HG02642 (cell line): ENCODE results near the gene GRAMD1B.
"Not testable (repeated sequence)": the region's sequence is repeated elsewhere in the genome, so short reads cannot be mapped to it uniquely, and the experiment has no call there.

Source experiments
- ATAC-seq: cut with Tn5 transposase; IDR thresholded peaks from one replicate; pipeline ENCODE4 v1.9.1; 2021; ENCODE audit warnings: mild to moderate bottlenecking; ENCODE audit not compliant: unreplicated experiment, poor library complexity

The GRAMD1B gene

DNA sequence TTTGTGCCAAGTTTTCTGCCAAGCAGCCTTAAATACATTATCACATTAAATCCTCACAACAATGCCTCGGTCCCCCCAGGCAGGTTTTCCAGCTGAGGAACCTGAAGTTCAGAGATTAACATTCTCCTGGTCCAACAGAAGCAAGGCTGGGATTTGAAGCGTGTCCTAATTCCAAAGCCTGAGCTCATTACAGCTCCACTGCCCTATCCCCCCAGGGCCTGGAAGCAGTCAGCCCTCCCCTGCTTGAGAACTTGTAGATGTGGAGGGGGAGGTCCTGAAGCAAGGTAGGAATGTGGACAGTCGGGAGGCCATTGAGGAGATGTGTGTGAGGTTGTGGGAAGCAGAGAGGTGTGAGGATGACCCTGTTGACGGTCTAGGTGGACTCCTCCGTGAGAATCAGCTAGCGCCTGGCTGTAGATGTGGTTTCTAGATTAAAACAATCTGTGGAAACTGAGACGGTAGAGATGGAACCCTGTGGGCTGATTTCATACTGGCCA, 8.1 kb downstream of the GRAMD1B start:
- no peak for ATAC-seq

DNA sequence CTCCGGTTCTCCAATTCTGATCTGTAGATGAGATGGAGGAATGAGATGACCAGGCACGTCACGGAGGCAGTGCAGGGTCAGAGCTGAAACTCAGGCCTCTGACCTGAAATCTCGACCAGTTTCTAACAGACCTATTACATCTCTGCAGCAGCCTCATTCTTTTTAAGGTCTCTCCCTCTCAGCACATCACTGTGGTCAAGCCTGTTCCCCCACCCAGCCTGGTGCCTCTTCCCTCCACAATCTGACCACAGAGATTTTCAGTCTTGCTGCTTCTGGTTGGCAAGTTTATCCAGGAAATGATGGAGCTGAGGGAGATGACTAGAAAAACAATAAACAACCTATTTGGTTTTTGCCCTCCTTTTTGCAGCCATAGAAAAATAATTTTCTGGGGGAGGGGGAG, 9.5 kb downstream of the GRAMD1B start:
- ATAC-seq = no peak

DNA sequence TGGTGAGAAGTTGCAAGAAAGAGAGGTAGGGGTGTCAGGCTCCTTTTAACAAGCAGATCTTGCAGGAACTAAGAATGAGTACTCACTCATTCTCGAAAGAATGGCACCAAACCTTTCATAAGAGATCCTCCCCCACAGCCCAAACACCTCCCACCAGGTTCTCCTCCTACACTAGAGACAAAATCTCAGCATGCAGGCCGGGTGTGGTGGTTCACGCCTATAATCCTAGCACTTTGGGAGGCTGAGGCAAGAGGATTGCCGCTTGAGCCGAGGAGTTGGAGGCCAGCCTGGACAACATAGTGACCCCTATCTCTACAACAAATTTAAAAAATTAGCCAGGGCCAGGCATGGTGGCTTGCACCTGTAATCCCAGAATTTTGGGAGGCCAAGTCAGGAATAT, 11.1 kb downstream of the GRAMD1B start:
- no peak for ATAC-seq

DNA sequence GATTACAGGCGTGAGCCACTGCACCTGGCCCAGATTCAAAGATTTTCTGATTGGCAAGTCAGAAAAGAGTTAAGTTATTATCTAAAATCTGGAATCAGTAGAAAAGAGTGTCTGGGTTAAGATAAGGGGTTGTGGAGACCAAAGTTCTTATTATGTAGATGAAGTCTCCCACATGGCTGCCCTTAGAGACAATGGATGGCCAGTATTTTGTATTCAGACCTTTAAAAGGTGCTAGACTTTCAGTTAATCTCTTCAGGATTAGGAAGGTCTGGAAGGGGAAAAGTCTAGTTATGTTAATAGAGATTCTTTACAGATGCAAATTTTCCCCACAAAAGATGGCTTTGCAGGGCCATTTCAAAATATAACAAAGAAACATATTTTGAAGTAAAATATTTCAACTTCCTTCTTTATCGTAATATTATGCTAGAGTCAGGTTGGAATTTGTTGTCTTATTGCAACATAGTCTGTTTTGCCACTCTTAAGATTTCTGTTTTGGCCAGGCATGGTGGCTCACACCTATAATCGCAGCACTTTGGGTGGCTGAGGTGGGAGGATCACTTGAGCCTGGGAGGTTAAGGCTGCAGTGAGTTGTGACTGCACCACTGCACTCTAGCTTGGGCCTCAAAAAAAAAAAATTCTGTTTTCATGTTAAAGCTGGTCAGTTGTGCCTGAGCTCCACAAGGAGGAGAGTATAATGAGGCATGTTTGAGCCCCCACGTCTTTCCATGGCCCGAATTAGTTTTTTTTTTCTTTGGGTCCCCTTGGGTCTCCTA, 14.0 kb downstream of the GRAMD1B start:
- no peak for ATAC-seq

DNA sequence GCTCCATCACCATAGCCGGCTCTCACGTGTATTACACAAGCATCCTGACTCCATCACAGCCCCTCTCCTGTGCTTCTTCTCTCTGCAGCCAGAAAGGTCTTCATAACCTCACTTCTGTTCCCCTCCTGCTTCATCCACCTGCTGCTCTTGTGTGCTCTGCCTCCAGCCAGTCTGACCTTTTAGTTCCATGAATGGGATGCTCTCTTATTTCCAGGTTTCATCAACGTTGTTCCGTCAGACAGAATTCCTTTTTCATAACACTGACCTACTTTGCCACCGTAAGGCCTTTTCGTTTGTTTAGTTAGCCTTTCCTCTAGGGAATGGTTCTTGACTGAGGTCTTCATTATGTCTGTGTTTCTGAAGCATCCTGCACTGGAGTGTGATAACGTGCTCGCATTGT, 18.8 kb downstream of the GRAMD1B start:
- no peak for ATAC-seq

DNA sequence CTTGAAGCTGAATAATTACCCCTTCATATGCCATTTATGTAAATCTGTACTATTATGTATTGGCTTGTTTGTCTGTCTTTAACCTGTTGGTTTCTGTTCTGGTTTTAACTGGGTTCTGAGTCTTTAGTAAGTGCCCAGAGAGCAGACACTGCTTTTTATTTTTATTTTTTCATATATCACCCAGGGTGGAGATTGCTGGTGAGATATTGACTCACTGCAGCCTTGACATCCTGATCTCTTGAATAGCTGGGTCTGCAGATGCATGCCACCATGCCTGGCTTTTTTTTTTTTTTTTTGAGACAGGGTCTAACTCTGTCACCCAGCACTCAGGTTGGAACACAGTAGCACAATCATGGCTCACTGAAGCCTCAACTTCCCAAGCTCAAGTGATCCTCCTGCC, 19.4 kb downstream of the GRAMD1B start:
- no peak for ATAC-seq

DNA sequence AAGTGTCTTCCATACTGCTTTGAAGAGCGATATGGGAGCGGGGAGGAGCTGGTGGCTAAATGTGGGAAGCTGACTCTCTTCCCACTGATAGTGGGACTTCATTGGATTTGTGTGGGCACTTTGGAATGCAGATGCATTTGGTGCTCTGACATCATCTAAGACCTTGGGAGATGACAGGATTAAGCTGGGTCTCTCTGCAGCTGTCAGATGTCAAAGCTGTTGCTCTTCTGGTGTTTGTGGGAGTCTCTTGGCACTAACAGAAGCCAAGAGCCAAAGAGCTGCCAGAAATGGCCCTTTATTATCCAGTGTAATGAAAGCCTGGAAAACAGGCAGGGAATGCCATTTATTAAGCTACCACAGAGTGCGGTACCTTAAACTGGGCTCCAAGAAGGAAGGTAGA, 20.6 kb downstream of the GRAMD1B start:
- no peak for ATAC-seq

DNA sequence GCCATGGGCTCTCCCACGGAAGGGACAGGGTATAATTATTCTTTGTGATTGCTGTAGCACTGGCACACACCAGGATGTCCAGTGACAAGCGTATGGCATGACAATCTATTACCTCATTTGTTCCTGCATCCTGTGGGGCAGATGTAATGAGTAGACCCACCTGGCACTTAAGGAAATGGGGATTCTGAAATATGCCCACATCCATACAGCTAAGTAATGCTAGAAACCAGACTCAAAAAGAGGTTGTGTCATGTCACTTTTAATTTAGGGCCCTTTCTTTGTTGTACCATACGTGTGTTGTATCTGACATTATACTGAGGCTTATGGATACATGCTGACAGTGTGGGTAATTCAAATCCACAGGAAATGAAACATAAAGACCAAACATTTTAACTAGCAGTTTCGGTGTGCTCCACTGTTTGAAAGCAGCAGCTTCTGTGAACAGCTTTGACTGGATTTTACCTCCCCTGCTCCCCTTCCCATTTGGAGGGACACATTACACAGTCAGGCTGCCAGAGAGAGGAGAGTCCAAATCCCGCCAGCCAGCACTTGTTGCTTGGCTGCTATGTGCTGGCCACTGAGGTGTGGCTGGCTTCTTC, 21.2 kb downstream of the GRAMD1B start:
- no peak for ATAC-seq

DNA sequence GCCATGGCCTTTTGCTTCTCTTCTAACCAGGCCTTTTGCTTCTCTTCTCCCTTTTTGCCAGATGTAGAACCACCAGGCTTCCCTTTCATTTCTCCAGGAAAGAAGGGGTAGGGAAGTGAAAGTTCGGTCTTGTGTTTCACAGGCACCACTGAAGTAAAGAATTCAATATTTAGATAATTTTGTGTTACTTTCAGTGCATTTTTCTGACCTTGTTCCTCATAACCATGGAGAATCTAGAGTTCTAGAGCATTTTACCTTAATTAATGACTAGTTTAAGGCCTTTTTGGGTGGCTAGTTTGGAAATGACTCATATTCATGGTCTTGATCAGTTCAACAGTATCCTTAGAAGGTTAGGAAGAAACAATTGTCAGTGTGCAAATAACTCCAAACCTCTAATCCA, 22.7 kb downstream of the GRAMD1B start:
- no peak for ATAC-seq

DNA sequence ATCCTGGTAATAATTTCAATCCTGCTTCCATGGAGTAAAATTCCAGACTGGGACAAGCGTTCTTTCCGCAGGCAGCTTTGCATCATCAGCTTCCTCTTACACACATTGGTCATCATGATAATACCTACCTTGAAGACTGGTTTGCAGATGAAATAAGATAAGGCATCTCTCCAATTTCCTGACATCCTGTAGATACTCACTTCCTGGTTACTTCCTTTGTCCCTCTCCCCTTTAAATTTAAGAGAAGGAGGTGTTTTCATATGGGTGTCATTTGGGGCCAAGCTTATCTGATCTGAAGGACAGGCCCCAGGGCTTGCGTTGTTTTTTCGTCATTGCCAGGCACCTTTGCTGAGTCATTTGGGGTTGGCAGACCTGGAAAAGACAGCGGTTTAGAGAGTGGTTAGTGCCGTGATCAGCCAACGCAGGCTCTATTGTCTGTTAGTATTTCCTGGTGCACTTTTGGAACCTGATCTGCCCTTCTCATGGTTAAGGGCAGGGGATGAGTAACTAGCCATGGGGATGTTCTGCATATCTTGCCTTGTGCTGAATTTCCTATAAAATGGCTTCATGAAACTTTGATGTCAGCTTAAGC, 24.1 kb downstream of the GRAMD1B start:
- ATAC-seq = no peak

DNA sequence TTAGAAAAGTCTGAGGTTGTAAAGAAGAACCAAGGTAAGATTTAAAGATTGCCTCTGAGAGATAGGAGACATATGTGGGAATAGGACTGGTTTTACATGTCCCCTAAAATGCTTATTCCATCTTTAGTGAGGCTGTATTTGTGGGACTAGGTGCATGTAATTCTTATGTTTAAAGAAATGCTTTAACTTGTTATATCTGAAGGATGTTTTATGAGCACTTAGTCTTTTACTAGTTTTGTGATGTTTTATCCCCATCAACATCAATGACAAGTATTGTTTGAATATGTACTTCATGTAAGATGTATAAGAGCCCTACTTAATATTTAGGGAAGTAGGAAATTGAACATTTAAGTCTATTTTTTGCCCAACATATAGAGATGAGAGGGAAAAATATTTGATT, 24.7 kb downstream of the GRAMD1B start:
- ATAC-seq = no peak

DNA sequence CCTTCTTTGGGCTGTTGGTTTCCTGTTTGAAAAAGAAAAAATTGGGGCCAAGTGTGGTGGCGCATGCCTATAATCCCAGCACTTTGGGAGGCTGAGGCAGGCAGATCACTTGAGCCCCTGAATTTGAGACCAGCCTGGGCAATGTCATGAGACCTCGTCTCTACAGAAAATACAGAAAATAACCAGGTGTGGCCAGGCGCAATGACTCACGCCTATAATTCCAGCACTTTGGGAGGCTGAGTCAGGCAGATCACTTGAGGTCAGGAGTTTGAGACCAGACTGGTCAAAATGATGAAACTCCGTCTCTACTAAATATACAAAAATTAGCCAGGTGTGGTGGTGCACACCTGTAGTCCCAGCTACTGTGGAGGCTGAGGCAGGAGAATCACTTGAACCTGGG, 26.4 kb downstream of the GRAMD1B start:
- not testable (repeated sequence) for ATAC-seq

DNA sequence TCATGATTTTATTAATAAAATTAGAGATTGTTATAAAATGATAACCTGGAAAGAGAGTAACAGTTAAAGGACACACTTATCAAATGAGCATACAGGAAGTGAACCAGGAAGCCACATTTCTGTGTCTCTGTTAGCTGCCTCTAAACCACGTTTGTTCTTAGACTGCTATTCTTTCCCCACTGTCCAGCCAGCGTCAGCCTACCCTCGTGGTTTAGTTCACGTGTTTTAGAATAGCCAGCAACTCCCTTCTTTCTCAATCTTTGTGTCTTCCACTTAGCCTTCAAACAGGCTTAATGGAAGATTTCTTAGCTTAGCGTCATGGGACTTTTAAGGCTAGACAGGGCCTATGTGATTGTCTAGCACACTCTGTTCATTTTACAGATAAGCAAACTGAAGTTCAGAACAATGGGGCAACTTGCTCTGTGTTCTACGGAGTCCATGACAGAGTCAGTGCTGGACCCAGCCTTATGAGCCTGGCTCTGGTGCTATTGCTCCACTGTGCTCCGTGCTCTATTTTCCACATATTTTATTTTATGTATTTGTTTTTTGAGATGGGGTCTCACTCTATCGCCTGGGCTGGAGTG, 27.2 kb downstream of the GRAMD1B start:
- ATAC-seq = no peak

DNA sequence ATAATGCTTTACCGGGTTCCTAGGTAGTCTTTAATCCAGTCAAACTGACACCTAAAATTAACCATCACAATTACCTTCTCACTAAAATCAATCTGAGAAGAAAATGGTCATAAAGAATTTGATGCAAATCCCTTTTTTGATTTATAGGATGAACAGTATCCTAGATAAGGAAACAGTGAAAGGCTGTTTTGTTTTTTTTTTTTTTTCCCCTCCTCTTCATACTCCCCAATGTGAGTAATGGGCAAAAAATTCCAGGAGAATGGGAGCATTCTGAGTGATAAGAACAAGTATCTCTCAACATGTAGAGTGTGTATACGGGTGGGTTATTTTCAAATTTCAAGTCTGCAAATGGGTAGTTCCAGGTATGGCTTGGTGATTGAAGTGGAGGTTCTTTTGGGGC, 28.4 kb downstream of the GRAMD1B start:
- ATAC-seq = no peak

DNA sequence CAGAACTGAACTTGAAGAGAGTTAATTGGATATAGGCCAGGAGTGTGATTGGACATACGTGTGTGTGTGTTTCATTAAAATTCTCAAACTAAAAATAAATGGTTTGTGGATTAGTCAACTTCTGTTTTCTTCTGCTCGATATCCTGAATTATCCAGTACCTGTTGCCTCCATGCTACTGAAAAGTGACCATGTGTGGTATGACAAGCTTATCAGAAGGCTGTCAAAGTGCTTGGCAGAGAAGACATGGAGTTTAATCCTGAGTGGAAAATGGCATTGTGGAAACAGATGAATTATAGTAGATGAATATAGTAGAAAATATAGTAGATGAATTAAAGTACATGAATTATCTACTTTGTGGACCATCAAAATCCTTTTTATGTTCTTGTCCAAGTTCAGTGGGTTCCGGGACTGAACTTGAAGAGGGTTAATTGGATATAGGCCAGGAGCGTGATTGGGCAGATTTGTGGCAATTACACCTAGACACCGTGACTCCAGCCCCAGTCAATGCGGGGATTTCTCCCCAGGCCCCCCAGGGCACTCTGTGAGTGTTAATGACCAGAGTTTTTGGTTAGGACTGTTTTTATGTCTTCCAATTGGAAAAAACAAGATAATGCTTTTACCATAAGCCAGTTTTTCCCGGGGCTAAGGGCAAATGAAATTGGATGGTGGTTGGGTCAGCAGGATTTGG, 30.1 kb downstream of the GRAMD1B start:
- no peak for ATAC-seq

DNA sequence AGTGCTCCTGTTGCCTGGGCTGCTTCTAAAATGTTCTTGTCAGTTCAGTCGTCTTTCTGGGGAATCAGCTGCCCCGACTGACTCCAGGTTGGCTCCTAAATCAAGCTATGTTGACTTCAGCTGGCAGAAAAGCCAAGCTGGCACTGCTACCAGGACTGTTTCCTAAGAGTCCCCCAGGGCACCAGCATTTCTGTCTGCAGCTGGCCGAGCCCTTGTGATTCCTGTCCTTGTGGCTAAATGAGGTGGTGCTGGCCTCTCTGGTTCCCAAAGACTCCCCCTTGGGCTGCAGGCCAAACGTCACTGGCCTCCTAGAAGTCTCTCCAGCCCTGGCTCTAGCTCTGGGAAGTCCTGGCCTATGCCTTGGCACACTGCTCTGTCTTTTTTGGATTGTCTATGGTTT, 31.1 kb downstream of the GRAMD1B start:
- no peak for ATAC-seq

DNA sequence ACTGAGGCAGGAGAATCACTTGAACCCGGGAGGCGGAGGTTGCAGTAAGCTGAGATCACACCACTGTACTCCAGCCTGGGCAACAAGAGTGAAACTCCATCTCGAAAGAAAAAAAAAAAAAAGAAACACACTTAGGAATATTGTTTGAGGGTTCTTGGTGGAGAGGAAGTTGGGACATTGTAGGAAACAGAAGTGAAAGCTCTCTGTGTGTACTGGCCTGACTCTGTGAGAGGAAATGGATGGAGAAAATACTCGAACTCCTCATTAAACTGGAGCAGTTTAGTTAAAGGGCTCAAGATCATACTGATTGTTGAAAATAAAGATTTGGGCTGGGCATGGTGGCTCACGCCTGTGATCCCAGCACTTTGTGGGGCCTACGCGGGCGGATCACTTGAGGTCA, 35.6 kb downstream of the GRAMD1B start:
- ATAC-seq = not testable (repeated sequence)

DNA sequence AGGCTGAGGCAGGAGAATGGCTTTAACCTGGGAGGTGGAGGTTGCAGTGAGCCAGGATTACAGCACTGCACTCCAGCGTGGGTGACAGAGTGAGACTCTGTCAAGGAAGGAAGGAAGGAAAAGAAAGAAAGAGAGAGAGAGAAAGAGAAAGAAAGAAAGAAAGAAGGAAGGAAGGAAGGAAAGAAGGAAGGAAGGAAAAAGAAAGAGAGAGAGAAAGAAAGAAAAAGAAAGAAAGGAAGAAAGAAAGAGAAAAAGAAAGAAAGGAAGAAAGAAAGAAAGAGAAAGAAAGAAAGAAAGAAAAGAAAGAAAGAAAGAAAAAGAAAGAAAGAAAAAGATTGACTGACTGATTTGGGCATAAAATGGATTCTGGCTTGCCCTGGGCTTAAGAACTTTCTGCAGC, 36.1 kb downstream of the GRAMD1B start:
- ATAC-seq = not testable (repeated sequence)

DNA sequence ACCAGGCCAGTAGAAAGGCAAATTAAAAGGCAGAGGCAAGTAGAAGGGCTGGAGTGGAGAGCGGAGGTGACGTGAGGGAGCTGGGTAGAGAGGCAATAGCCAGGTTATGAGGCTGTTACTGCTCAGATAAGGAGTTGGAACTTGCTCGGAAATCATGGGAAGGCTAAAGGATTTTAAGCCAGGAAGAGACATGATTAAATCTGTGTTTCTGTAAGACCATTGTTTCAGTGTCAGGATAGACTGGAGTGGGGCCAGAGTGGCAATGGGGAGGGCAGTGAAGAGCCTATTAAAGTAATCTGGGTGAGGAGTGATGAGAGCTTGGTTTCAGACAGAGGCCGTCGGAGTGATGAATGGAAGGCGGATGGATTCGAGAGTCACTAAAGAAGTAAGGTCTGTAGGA, 39.0 kb downstream of the GRAMD1B start:
- no peak for ATAC-seq

DNA sequence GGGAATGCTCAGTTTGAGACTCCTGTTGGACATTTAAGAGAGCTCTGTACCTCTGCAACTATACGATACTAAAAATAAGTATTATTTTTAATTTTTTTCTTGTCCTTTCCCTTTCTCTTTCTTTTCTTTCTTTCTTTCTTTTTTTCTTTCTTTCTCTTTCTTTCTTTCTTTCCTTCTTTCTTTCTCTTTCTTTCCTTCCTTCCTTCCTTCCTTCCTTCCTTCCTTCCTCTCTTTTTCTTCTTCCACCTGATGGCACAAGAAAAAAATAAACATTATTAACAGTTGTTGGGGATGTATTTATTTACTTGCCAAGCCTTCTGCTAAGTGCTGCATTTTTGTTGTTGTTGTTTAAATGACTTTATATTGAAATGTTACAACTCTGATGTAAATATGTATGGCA, 39.5 kb downstream of the GRAMD1B start:
- no peak for ATAC-seq

DNA sequence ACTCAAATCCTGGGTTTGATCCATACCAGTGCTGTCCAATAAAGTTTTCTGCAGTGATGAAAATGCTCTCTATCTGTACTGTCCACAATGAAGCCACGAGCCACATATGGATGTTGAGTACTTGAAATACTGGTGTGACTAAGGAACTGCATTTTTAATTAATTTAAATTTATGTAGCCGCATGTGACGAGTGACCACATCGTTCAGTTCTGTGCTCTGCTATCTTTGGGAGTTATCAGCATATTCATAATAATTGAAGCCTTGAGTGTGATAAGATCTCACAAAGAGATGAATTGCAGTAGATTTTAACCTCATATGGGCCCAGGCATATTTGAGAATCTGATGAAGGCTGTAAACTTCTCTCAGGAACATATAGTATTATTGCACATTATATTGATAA, 40.8 kb downstream of the GRAMD1B start:
- no peak for ATAC-seq
